Measurements from ENCODE around the gene CKS1B. TPM values are rescaled to one million over a fixed set of nuclear protein-coding genes. Genes with fewer than 3 reads are reported as not detected.

Gene CKS1B
- total RNA-seq, 1 experiment from 2014 or later: 258 TPM

DNA sequence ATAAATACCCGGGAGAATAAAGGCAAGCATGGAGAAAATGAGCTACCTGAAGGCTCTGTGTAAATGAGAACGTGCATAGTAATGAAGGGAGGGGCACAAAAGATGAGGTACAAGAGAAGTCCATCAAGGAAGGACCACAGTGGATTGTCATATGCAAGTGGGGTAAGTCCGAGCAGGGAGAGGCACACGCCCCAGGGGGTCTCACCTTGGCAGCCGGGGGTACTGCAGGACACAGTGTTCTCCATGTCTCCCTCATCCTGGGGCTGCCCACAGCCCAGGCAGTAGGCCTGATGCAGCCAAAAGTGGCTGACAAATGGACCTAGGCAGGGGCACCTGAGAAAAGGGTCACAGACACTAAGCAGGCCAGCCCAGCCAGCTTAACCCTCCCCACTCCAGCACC lies 49.1 kb downstream of the CKS1B start (continued):
- TF ChIP-seq, protein P1, sequence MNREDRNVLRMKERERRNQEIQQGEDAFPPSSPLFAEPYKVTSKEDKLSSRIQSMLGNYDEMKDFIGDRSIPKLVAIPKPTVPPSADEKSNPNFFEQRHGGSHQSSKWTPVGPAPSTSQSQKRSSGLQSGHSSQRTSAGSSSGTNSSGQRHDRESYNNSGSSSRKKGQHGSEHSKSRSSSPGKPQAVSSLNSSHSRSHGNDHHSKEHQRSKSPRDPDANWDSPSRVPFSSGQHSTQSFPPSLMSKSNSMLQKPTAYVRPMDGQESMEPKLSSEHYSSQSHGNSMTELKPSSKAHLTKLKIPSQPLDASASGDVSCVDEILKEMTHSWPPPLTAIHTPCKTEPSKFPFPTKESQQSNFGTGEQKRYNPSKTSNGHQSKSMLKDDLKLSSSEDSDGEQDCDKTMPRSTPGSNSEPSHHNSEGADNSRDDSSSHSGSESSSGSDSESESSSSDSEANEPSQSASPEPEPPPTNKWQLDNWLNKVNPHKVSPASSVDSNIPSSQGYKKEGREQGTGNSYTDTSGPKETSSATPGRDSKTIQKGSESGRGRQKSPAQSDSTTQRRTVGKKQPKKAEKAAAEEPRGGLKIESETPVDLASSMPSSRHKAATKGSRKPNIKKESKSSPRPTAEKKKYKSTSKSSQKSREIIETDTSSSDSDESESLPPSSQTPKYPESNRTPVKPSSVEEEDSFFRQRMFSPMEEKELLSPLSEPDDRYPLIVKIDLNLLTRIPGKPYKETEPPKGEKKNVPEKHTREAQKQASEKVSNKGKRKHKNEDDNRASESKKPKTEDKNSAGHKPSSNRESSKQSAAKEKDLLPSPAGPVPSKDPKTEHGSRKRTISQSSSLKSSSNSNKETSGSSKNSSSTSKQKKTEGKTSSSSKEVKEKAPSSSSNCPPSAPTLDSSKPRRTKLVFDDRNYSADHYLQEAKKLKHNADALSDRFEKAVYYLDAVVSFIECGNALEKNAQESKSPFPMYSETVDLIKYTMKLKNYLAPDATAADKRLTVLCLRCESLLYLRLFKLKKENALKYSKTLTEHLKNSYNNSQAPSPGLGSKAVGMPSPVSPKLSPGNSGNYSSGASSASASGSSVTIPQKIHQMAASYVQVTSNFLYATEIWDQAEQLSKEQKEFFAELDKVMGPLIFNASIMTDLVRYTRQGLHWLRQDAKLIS (CRISPR knock-in tag; IDR thresholded peaks at IDR 0.05; ENCODE audit: borderline replicate concordance): no peak
- TF ChIP-seq FOXJ3 (CRISPR knock-in tag; IDR thresholded peaks at IDR 0.05; ENCODE audit: borderline replicate concordance) (no peak), ZNF232 (CRISPR knock-in tag; IDR thresholded peaks at IDR 0.05) (no peak), E2F4 (CRISPR knock-in tag; IDR thresholded peaks at IDR 0.05; ENCODE audit: borderline replicate concordance, low read depth) (no peak), ZNF396 (CRISPR knock-in tag; IDR thresholded peaks at IDR 0.05; ENCODE audit: borderline replicate concordance) (no peak)
- TF ChIP-seq, protein P2, sequence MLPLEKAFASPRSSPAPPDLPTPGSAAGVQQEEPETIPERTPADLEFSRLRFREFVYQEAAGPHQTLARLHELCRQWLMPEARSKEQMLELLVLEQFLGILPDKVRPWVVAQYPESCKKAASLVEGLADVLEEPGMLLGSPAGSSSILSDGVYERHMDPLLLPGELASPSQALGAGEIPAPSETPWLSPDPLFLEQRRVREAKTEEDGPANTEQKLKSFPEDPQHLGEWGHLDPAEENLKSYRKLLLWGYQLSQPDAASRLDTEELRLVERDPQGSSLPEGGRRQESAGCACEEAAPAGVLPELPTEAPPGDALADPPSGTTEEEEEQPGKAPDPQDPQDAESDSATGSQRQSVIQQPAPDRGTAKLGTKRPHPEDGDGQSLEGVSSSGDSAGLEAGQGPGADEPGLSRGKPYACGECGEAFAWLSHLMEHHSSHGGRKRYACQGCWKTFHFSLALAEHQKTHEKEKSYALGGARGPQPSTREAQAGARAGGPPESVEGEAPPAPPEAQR (CRISPR knock-in tag; IDR thresholded peaks at IDR 0.05): no peak
- TF ChIP-seq, protein P3, sequence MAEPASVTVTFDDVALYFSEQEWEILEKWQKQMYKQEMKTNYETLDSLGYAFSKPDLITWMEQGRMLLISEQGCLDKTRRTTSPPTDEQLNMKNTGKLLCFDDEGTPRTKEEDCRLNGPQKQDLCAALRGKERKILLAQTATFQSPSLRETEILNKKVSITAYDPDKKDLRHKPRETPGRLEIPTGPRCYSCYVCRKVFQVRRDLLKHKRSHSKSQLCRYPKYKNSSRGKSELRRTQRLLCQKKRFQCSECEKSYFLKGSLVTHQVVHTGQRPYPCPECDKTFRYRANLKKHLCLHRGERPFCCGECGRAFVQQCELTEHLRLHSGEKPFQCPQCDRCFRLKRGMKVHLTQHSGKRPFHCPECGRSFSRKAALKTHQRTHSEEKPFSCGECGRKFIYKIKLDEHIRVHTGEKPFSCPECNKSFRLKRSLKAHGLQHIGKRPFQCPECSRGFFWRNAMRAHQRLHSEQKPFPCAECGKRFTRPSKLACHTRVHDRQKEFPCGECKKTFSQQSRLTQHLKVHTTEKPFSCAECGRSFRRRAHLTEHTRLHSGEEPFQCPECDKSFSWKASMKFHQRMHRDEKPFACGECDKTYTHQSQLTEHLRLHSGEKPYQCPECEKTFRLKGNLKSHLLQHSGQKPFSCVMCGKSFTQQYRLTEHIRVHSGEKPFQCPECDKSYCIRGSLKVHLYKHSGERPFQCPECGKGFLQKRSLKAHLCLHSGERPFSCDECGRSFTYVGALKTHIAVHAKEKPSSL (CRISPR knock-in tag; conservative IDR thresholded peaks at IDR 0.05): no peak

- H3K27me3 Mint-ChIP-seq (ENCODE audit: low read depth): peaks cover 4% of the 10 kb centered on the region; the same call in 1 of the 2 replicates
- no peak overlapping the region for H3K27ac Mint-ChIP-seq
- peaks cover 11% of the 10 kb centered on the region for H3K4me1 Mint-ChIP-seq
- ATAC-seq: no peak
- no peak for DNase-seq (ENCODE audit: low spot score)
- H3K4me3 Mint-ChIP-seq: no peak overlapping the region
- CTCF ChIA-PET: interaction anchor here (1.6 to 1.9 kb wide), 2 partner anchors 25 to 37 kb away, joined by 3 to 8 read pairs; no protein-coding TSS in a partner anchor
- H3K9me3 Mint-ChIP-seq: no peaks in the 10 kb centered on the region
- TF ChIP-seq ZNF423 (CRISPR knock-in tag; IDR thresholded peaks at IDR 0.05) (no peak), IRF2 (CRISPR knock-in tag; IDR thresholded peaks at IDR 0.05; ENCODE audit: borderline replicate concordance, low read depth) (no peak), MXD4 (CRISPR knock-in tag; IDR thresholded peaks at IDR 0.05; ENCODE audit: borderline replicate concordance) (no peak), ATF2 (CRISPR knock-in tag; IDR thresholded peaks at IDR 0.05; ENCODE audit: borderline replicate concordance, low read depth) (no peak), GRHL2 (CRISPR knock-in tag; IDR thresholded peaks at IDR 0.05; ENCODE audit: insufficient replicate concordance, severe bottlenecking) (no peak), STAT6 (CRISPR knock-in tag; conservative IDR thresholded peaks at IDR 0.05; ENCODE audit: low read depth) (no peak), SOX15 (CRISPR knock-in tag; IDR thresholded peaks at IDR 0.05) (no peak), ZNF219 (CRISPR knock-in tag; IDR thresholded peaks at IDR 0.05; ENCODE audit: borderline replicate concordance) (no peak)
- no peaks in the 10 kb centered on the region for H3K36me3 Mint-ChIP-seq
- POLR2A ChIA-PET: no interaction called here
Observed at GRCh38 chr1:155024315-155024714, 49.8 kb downstream of the CKS1B start.
